GM12801 (cell line): ENCODE measurements around the gene SLIT1.

Source experiments
- TF ChIP-seq, protein P1 (sequence below): IDR thresholded peaks from one replicate; pipeline ENCODE4 v1.5.1; 2011; ENCODE audit warnings: control low read depth; ENCODE audit not compliant: insufficient read length; ENCODE audit errors: extremely low read depth

SLIT1 gene

DNA sequence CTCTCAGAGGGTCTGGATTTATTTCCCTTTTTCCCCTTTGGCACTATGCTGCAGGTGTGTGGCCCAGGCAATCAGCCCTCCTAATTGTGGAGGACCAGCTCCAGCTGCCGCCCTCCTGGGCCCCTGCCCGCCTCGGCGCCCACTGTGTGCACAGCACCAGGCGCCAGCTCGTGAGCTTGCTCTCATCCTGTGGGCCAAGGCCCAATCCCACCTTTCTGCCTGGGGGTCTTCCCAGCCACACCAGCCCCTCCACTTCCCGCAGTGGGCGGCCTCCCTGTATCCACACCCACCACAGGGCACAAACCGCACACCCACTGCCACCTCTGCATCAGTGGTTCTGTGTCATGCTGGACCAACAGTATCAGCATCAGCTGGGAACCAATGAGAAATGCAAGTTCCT lies 25.5 kb upstream of the SLIT1 start:
- TF ChIP-seq, protein P1, sequence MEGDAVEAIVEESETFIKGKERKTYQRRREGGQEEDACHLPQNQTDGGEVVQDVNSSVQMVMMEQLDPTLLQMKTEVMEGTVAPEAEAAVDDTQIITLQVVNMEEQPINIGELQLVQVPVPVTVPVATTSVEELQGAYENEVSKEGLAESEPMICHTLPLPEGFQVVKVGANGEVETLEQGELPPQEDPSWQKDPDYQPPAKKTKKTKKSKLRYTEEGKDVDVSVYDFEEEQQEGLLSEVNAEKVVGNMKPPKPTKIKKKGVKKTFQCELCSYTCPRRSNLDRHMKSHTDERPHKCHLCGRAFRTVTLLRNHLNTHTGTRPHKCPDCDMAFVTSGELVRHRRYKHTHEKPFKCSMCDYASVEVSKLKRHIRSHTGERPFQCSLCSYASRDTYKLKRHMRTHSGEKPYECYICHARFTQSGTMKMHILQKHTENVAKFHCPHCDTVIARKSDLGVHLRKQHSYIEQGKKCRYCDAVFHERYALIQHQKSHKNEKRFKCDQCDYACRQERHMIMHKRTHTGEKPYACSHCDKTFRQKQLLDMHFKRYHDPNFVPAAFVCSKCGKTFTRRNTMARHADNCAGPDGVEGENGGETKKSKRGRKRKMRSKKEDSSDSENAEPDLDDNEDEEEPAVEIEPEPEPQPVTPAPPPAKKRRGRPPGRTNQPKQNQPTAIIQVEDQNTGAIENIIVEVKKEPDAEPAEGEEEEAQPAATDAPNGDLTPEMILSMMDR: no peak

DNA sequence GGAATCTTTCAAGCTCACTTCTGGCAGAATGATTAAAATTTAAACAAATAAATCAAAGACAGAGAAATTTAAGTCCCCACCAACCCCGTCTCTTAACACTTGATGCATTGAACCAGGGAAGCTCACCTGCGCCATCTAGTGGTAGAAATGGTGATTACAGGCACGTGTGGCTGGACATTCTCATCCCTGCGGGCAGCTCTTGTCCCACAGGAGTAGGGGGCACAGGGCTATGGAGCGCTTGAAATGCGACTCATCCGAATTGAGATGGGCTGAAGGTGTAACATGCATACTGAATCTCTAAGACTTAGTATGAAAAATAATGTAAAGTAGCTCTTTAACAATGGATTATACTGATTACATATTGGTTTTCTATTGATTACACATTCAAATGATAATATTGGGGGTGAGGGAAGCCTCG lies 24.8 kb upstream of the SLIT1 start:
- TF ChIP-seq, protein P1: no peak

DNA sequence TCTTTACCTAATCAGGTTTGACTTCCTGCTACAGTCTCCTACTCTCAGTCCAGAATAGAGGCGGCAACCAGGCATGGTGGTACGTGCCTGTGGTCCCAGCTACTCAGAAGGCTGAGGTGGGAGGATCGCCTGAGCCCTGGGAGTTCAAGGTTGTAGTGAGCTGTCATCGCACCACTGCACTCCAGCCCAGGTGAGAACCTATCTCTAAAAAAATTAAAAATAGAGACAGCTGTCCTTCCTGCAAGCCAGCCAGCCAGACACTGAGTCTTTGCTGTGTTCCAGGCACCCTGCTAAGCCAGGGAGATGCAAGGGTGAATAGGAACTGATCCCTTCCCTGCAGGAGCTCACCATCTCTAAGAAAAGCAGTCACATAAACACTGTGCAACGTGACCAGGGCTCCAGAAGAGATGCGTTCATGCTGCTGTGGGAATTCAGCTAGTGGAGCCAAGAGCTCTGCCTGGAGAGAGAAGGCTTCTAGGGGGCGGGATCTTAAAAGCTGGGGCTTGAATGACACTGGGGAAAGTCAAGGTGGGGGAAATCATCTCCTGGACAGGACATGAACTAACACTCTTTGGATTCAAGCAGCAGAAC lies 22.1 kb upstream of the SLIT1 start:
- TF ChIP-seq, protein P1: no peak

DNA sequence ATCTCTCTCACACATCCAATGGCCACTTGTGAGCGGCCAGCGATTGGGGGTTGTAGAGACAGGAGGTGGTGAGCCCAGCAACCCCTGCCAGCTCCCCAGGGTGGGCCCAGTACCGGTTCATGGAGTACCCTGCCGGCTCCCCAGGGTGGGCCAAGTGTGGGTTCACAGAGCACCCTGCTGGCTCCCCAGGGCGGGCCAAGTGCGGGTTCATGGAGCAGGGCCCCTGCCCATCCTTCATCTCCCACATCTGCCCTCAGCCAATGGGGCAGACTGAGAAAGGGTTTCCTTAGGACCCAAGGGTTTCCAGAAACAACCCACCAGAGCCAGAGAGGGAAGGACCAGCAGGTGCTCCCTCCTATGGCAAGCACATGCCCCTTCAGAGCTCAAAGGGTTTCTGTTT lies 21.4 kb upstream of the SLIT1 start:
- TF ChIP-seq, protein P1: no peak

DNA sequence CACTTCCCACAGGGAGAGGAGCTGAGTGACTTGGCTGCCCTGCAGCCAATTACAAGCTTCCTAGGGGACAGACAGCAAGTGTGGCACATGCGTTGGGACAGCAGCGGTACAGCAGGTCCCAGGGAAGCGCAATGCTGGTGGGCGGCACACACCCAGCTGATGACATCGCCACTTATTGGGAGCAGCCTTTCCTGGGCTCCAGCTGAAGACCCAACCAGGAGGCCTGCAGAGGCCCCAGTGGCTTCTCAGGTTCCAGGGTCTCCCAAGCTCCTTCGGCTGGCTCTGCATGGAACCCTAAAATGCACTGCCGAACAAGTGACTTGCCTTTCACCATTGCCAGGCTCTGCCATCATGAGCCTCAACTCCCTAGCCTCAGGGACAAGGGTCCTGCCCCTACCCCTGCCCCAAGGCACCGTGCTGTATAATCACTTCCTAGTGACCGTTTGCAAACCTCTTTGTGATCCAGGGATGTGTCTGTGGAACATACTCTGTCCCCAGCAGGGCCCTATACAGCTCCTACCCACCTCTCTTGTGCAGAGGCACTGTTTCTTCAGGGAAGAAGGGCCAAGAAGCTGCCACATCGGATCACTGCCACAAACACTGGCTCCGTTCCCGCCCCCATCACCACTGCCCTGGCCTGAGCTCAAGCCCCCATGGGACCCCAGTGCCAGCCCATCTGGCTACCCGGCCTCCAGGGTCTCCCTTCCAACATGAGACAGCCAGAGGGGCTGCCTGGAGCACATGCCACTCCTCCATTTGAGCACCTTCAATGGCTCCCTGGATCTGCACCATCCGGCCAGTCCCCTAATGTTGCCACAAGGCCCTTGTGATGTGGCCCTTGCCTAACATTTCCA lies 19.3 kb upstream of the SLIT1 start:
- TF ChIP-seq, protein P1: no peak

DNA sequence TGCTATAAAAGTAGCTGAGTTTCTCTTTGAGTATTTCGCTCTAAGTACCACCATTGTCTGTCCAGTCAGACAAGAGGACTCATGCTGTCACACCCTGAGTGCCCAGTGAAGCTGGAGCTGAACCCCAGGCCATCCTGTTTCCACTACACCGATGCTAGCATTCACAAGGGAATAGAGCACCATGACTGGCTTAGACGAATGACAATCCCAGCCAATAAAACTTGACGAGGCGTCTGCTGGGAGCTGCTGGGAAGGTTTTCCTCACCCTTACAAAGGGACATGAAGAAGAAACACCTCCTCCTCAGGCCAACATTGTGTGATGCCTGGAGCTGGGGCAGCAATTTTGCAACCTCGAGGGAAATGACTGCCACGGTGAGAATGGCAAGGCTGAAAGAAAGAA lies 17.5 kb upstream of the SLIT1 start:
- TF ChIP-seq, protein P1: no peak

DNA sequence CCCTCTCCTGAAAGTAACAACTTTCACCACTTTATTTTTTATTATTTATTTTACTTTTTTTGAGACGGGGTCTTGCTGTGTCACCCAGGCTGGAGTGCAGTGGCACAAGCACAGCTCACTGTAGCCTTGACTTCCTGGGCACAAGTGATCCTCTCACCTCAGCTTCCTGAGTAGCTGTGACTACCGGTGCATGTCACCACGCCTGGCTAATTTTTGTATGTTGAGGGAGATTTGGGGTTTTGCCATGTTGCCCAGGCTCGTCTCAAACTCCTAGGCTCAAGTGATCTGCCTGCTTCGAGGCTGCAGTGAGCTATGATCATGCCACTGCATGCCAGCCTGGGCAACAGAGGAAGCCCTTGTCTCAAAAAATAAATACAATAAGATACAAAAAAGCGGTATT lies 14.9 kb upstream of the SLIT1 start:
- TF ChIP-seq, protein P1: no peak
